Hematopoietic multipotent progenitor cell treated with erythropoietin and hydrocortisone succinate and interleukin-3 and kit ligand, for 4 days (in vitro differentiated cells): ENCODE results near the gene C22orf31.

Source experiments
- DNase-seq: peaks from one replicate; pipeline ENCODE4 v3.0.0-alpha.2; 2015

The C22orf31 gene

GRCh38 chr22:29023172-29023796 lies 38.3 kb downstream of the C22orf31 start:
- DNase-seq, result no peak

- DNase-seq, result no peak
Observed at GRCh38 chr22:29022101-29022817, 39.4 kb downstream of the C22orf31 start.

GRCh38 chr22:29018293-29019189 lies 43.1 kb downstream of the C22orf31 start:
- no peak for DNase-seq

- DNase-seq, result no peak
Observed at GRCh38 chr22:29016067-29016938, 45.3 kb downstream of the C22orf31 start.

- no peak for DNase-seq
Observed at GRCh38 chr22:29014773-29015172, 46.9 kb downstream of the C22orf31 start.

GRCh38 chr22:29014293-29014692 lies 47.3 kb downstream of the C22orf31 start:
- no peak for DNase-seq

- DNase-seq, result no peak
Observed at GRCh38 chr22:29012952-29013351, 48.7 kb downstream of the C22orf31 start.

GRCh38 chr22:29012101-29012433 lies 49.6 kb downstream of the C22orf31 start:
- no peak for DNase-seq

- DNase-seq, result no peak
Observed at GRCh38 chr22:29011240-29012100, 50.2 kb downstream of the C22orf31 start.

GRCh38 chr22:29009148-29009547 lies 52.5 kb downstream of the C22orf31 start:
- DNase-seq, result no peak
